Activated CD4-positive, alpha-beta memory T cell treated with anti-CD3 and anti-CD28 coated beads, Interleukin-2, amount 10 ng/mL, durations not matched to agents 7 days and 5 days (primary cell): Measurements from ENCODE around the gene NKX3-2. TPM values are rescaled to one million over a fixed set of nuclear protein-coding genes. Genes with fewer than 3 reads are reported as not detected.
A peak's percentile ranks its signal among the peaks of the same experiment; 100 is the strongest.

Experiments
- CTCF ChIA-PET: fragments of 350-600 bp; sonication (Branson Sonifier 250); formaldehyde crosslinking; loops from one replicate; lab custom pipeline; 2021; ENCODE audit warnings: antibody characterized with exemption, inconsistent platforms; lab: Charles Lee
- POLR2A ChIA-PET: fragments of 350-600 bp; sonication (Branson Sonifier 250); formaldehyde crosslinking; loops from one replicate; lab custom pipeline; 2021; ENCODE audit warnings: antibody characterized with exemption; lab: Charles Lee
- DNase-seq: peaks from one replicate; pipeline ENCODE4 v3.0.0-alpha.2; 2020
- H3K27ac Mint-ChIP-seq: one replicate; pipeline ENCODE4 v1.8.0; 2021; ENCODE audit warnings: mild to moderate bottlenecking, mixed read lengths
- H3K27me3 Mint-ChIP-seq: one replicate; pipeline ENCODE4 v1.8.0; 2021; ENCODE audit warnings: mixed read lengths
- H3K36me3 Mint-ChIP-seq: one replicate; pipeline ENCODE4 v1.8.0; 2021; ENCODE audit warnings: low read depth, mixed read lengths
- H3K4me1 Mint-ChIP-seq: one replicate; pipeline ENCODE4 v1.8.0; 2021; ENCODE audit warnings: mixed read lengths
- H3K4me3 Mint-ChIP-seq: one replicate; pipeline ENCODE4 v1.8.0; 2021; ENCODE audit warnings: mild to moderate bottlenecking, mixed read lengths
- H3K9me3 Mint-ChIP-seq: one replicate; pipeline ENCODE4 v1.8.0; 2021; ENCODE audit warnings: mixed read lengths
- total RNA-seq, 2 experiments: library from RNA; stranded (reverse); gene quantifications; one replicate each; pipeline ENCODE4 v1.2.3, GENCODE V29; 2021

Gene NKX3-2
- total RNA-seq, 2 experiments from 2014 or later = not detected

DNA sequence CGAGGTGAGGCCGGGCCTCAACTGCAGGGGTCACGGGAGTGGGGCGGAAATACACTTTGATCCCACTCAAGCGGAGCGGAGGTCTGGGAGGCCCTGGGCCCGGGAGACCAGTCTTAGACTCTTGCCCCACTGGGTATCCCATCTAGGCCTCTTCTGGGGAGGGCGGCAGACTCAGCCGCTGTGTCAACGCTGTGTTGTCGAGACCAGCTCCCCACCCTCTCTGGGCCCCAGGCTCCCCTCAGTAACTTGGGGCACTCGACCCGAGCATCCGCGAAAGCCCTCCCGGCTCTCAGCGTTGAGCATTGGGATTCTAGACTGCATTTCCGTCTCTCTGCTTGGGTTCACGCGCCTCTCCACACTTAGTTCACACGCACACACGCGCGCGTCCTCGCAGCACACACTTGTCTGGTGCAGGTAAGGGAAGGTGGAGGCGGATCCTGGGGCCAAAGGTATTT lies 1.7 kb downstream of the NKX3-2 start:
- no peak overlapping the region for H3K4me3 Mint-ChIP-seq

DNA sequence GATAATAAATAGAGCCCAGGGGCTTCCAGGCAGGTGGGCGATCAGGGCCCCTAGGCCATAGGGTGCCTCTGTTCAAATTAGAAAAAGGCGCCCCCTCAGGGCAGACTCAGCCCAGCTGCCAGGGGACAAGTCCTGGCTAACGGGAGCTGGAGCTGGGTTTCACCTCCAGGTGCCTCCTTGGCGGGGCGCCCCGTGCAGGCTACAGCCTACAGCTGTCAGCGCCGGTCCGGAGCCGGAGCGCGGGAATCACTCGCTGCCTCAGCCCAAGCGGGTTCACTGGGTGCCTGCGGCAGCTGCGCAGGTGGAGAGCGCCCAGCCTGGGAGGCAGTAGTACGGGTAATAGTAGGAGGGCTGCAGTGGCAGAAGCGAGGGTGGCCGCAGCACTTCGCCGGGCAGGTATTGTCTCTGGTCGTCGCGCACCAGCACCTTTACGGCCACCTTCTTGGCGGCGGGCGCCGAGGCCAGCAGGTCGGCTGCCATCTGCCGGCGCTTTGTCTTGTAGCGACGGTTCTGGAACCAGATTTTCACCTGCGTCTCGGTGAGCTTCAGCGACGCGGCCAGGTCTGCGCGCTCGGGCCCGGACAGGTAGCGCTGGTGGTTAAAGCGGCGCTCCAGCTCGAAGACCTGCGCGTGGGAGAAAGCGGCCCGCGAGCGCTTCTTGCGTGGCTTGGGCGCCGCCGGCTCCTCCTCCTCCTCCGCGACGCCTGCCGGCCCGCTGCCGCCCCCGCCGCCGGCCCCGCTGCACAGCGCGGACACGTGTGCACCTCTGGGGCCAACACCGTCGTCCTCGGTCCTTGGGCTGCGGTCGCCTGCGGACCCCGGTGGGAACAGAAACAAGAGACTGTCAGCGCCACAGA lies 2.4 kb downstream of the NKX3-2 start:
- no peak overlapping the region for H3K4me3 Mint-ChIP-seq
- peaks cover 31% of the 10 kb centered on the region for H3K36me3 Mint-ChIP-seq
- H3K4me1 Mint-ChIP-seq = peaks cover 44% of the 10 kb centered on the region
- peaks cover 82% of the 10 kb centered on the region for H3K27me3 Mint-ChIP-seq
- POLR2A ChIA-PET = no interaction called here
- H3K9me3 Mint-ChIP-seq = peaks cover under 1% of the 10 kb centered on the region
- CTCF ChIA-PET = interaction anchor here (1.3 to 1.4 kb wide), 2 partner anchors 10 to 59 kb away, joined by 3 read pairs; no protein-coding TSS in a partner anchor
- H3K27ac Mint-ChIP-seq = no peak overlapping the region
- DNase-seq = no peak

More for the DNA sequence above, 1.7 kb downstream of the NKX3-2 start:
- peaks cover 43% of the 10 kb centered on the region for H3K4me1 Mint-ChIP-seq
- DNase-seq = no peak
- H3K27ac Mint-ChIP-seq = peak overlapping the region; percentile 31
- peaks cover 79% of the 10 kb centered on the region for H3K27me3 Mint-ChIP-seq
- peaks cover 30% of the 10 kb centered on the region for H3K36me3 Mint-ChIP-seq
- ChIA-PET CTCF (interaction anchor here (1.3 to 1.5 kb wide), 3 partner anchors 11 to 59 kb away, joined by 3 to 4 read pairs (median 3); no protein-coding TSS in a partner anchor), POLR2A (no interaction called here)
- no peaks in the 10 kb centered on the region for H3K9me3 Mint-ChIP-seq

DNA sequence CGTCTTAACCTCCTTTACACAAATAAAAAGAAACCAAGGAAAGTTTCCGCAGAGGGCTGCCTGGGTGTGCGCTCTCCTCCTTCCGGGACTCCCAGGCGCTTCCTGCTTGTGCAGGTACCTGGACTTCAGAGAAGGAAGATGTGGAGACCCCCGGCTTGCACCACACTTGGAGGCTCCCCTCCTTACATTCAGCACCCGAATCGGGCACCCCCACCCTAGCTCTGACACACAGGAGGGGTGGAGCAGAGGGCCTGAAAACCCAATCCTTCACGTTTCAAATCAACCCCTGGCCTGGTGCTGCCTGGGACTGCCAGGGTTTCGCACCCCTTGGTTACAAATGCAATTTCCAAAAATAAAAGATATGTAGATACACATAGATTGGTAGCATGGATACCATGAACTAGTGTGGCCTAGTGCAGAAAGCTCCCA lies 3.1 kb downstream of the NKX3-2 start:
- H3K4me3 Mint-ChIP-seq = no peak overlapping the region
- POLR2A ChIA-PET = no interaction called here
- H3K27me3 Mint-ChIP-seq = peaks cover 82% of the 10 kb centered on the region
- DNase-seq = no peak
- no peak overlapping the region for H3K27ac Mint-ChIP-seq
- H3K36me3 Mint-ChIP-seq = peaks cover 31% of the 10 kb centered on the region
- H3K4me1 Mint-ChIP-seq = peaks cover 39% of the 10 kb centered on the region
- H3K9me3 Mint-ChIP-seq = peaks cover 2% of the 10 kb centered on the region
- CTCF ChIA-PET = interaction anchor here (1.4 kb wide), 1 partner anchor 58 kb away, joined by 3 read pairs; no protein-coding TSS in a partner anchor

DNA sequence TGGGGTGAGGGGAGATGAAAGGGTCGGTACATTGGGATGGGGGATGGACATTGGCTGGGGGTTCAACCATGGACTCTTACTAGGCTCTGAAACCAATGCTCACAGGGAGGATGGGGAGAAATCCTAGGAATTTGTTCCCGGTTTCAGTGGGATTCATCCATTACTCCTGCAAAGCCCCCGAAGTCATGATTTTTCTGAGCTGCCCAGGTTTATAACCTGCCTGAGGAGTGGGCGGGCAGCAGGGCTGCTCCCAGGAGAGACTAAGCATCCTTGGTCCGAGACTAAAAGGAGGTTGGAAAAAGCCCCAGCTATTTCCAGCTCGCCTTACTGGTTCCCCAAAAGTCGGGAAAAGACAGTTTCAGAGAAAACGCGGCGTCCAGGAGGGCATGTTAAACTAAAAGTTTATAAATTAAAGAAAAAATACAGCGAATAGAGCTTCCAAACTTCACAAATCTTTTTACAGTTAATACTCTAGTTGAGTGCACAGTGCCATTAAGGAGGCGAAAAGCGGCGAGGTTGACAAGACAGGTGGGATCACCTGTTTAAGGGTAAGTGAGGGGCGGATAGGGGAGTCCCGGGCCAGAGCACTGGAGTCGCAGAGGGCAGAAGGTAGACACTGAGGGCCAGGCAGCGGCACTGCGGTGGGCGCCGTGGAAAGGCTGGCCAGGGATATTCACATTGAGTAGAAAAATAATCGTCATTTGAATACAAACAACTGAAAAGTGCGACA lies 3.7 kb downstream of the NKX3-2 start:
- peaks cover 36% of the 10 kb centered on the region for H3K4me1 Mint-ChIP-seq
- H3K9me3 Mint-ChIP-seq = peaks cover 2% of the 10 kb centered on the region
- ChIA-PET POLR2A (no interaction called here), CTCF (interaction anchor here (0.8 to 1.0 kb wide), 2 partner anchors 7 to 15 kb away, joined by 4 to 5 read pairs; no protein-coding TSS in a partner anchor)
- H3K36me3 Mint-ChIP-seq = peaks cover 29% of the 10 kb centered on the region
- H3K27me3 Mint-ChIP-seq = peaks cover 85% of the 10 kb centered on the region
- H3K4me3 Mint-ChIP-seq = no peak overlapping the region
- DNase-seq = no peak
- H3K27ac Mint-ChIP-seq = no peak overlapping the region

DNA sequence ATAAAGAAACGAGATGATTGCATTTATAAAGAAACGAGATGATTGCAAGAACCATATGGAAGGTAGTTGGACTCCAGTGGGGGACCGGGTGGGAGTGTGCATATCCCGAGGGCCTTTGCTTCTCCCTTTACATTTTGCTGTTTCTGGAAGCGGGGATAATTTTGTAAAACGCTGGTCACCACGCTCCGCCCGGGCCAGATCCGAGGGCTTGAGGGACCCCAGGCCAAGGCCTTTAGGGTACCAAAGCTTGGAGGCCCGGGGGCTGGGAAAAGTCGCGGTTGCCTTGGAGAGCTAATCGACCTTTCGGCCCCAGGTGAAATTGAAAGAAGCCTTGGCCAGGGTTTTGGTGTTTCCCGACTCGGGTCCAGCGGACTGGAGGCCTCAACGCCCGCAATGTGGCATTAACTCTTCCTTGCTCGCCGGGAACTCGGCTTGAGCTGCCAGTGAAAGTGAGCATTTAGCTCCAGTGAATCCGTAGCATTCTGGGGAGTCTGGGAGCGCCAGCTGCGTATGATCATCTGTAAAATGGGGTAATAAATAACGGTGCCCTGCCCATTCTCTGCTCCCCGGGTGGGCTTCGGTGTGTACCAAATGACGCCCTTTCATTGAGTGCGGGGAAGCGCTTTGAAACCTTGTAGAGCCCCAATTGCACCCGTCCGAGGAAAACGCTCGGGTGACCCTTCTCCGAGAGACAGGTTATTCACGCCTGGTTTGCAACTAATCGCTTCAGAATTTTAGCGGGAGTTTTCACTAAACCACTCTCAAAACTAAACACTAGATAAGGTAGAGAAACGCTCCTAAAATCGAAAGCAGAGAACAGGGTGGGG lies 4.5 kb downstream of the NKX3-2 start:
- CTCF ChIA-PET = interaction anchor here (0.8 to 1.0 kb wide), 2 partner anchors 8 to 14 kb away, joined by 4 to 5 read pairs; no protein-coding TSS in a partner anchor
- Mint-ChIP-seq H3K9me3 (peaks cover 2% of the 10 kb centered on the region), H3K36me3 (peaks cover 25% of the 10 kb centered on the region), H3K4me3 (peak overlapping the region; percentile 7), H3K27me3 (peaks cover 84% of the 10 kb centered on the region), H3K27ac (no peak overlapping the region), H3K4me1 (peaks cover 29% of the 10 kb centered on the region)
- POLR2A ChIA-PET = no interaction called here
- no peak for DNase-seq

DNA sequence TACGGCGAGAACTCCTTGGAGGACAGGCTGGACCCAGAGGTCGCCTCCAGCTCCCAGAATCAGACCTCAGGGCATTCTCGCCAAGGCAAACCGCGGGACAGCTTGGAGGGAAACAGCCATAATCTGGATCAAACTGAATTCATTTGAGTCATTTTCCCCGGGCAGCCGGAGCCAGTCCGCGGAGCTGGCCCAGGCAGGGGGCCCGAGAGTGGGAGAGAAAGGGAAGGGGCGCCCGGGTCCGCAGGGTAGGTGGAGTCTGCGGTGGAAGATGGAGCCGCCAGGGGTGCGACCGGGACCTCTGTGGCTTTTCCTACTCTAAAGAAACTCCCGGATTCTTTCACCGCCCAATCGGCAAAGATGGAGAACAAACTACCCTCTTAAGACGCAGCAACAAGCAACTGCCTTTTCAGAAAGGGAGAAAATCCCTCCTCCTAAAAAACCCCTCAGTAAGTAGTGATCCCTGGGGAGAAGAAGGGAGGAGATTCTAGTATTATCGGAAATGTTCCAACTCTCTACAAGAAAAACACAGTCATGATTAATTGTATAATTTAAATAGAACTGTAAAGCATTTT lies 5.2 kb downstream of the NKX3-2 start:
- H3K27ac Mint-ChIP-seq = no peak overlapping the region
- ChIA-PET POLR2A (no interaction called here), CTCF (no interaction called here)
- peaks cover 2% of the 10 kb centered on the region for H3K9me3 Mint-ChIP-seq
- peaks cover 25% of the 10 kb centered on the region for H3K36me3 Mint-ChIP-seq
- peaks cover 29% of the 10 kb centered on the region for H3K4me1 Mint-ChIP-seq
- H3K27me3 Mint-ChIP-seq = peaks cover 91% of the 10 kb centered on the region
- H3K4me3 Mint-ChIP-seq = no peak overlapping the region
- no peak for DNase-seq

DNA sequence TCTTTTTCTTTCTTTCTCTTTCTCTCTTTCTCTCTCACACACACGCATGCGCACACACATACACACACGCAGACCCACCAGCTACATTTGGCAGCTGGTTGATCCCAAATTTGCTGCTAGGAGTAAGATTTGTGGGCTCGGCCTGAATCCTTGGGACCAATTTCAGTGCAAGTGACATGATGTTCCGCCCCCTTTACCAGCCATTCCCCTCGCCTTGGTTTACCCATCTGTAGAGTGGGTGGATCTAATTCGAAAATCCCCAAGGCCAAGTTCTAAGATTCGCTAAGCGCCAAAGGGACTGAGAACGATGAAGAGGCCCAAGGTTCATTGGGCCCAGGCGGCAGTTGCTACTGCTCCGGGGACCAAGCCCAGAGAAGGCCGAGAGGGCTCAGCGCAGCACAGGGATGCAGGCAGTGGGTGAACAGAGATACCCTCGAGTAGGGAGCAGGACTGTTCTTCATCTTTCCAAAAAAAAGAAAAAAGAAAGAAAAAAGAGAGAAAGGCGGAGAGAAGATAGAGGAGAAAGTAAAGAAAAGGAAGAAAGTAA lies 5.8 kb downstream of the NKX3-2 start:
- H3K4me1 Mint-ChIP-seq = peaks cover 28% of the 10 kb centered on the region
- peaks cover 2% of the 10 kb centered on the region for H3K9me3 Mint-ChIP-seq
- no peak overlapping the region for H3K27ac Mint-ChIP-seq
- CTCF ChIA-PET = no interaction called here
- H3K27me3 Mint-ChIP-seq = peaks cover 95% of the 10 kb centered on the region
- H3K36me3 Mint-ChIP-seq = peaks cover 27% of the 10 kb centered on the region
- H3K4me3 Mint-ChIP-seq = peak overlapping the region; percentile 21
- POLR2A ChIA-PET = interaction anchor here (1.1 kb wide), 1 partner anchor 20 kb away, joined by 4 read pairs; no protein-coding TSS in a partner anchor
- no peak for DNase-seq

DNA sequence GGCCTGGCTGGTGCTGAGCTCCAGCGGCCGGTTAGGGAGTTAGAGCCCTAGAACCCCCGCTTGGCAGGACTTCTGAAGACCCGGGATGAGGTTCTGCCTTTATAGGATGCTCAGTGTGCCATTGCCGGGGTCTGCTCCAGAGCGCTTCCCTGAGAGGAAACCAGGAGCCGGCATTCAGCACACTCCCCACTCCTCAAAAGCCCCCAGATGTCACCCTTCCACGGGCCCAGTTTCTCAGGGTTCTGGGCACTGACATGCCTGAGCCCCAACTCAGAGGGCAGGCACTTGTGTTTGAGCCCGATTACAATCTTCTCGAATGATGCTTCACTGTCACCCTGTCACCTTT lies 6.5 kb downstream of the NKX3-2 start:
- peaks cover 93% of the 10 kb centered on the region for H3K27me3 Mint-ChIP-seq
- peaks cover 27% of the 10 kb centered on the region for H3K36me3 Mint-ChIP-seq
- peaks cover 23% of the 10 kb centered on the region for H3K4me1 Mint-ChIP-seq
- peaks cover 2% of the 10 kb centered on the region for H3K9me3 Mint-ChIP-seq
- POLR2A ChIA-PET = interaction anchor here (1.1 kb wide), 1 partner anchor 21 kb away, joined by 4 read pairs; no protein-coding TSS in a partner anchor
- DNase-seq = no peak
- no peak overlapping the region for H3K4me3 Mint-ChIP-seq
- no peak overlapping the region for H3K27ac Mint-ChIP-seq
- CTCF ChIA-PET = no interaction called here

DNA sequence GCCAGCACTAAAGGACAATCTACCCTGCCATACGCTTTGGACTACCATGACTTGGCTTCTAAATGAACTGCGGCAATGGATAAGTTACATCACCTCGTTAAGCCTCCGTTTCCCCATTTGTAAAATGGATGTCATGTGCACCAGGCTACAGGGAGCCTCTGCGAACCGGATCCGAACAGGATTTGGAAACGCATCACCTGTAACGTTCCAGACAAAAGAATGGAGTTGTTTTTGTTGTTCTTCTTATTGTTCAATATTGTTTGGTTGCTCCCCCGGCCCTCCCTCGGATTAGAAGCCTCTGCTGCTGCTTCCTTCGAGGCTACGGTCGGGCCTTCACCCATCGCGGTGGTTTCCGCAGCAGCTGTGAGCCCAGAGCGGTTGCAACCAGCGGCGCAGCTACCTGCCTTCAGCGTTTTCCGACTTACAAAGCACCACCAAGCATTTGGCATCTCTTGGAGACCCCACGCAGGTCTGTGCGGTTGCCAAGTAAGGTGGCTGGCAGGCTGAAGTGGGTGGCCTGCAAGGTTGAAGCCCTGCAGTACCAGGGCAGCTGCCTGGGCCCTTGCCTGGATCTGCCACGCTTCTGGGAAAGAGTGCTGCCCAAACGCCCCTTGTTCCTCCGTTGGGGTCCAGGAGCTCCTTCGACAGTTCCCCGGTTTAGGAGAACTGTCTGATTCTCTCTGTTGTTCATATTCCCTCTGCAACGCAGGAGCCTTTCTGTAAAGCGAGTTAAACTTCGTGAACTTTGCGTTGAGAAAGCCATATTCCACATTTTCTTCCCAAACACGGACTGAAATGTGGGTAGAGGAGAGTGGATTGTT lies 7.1 kb downstream of the NKX3-2 start:
- H3K9me3 Mint-ChIP-seq = peaks cover 2% of the 10 kb centered on the region
- DNase-seq = no peak
- peaks cover 27% of the 10 kb centered on the region for H3K36me3 Mint-ChIP-seq
- no peak overlapping the region for H3K27ac Mint-ChIP-seq
- no peak overlapping the region for H3K4me3 Mint-ChIP-seq
- H3K27me3 Mint-ChIP-seq = peaks cover 93% of the 10 kb centered on the region
- H3K4me1 Mint-ChIP-seq = peaks cover 21% of the 10 kb centered on the region
- ChIA-PET CTCF (no interaction called here), POLR2A (interaction anchor here (0.7 to 1.5 kb wide), 3 partner anchors 11 to 21 kb away, joined by 3 to 4 read pairs (median 4); no protein-coding TSS in a partner anchor)

DNA sequence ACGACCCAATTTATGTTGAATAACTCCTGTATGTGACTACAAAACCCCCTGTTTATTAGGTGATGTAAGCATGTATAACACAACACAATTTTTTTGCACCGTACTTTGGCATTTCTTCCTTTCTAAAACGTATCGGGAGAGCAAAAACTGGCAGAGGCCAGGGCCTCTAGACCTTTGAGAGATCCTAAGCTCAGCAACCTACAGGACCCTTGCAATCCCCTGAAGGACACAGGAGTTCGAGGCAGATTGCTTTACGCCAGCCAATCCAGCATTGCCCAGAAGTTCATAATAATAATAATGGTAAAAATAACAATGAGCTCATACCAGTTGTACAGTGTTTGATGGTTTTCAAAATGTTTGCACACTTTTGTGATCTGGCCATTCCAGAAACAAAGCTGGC lies 7.7 kb downstream of the NKX3-2 start:
- Mint-ChIP-seq H3K36me3 (peaks cover 25% of the 10 kb centered on the region), H3K9me3 (peaks cover 2% of the 10 kb centered on the region), H3K4me3 (peak overlapping the region; percentile 11), H3K4me1 (peaks cover 17% of the 10 kb centered on the region), H3K27me3 (peaks cover 93% of the 10 kb centered on the region), H3K27ac (no peak overlapping the region)
- CTCF ChIA-PET = no interaction called here
- DNase-seq = no peak
- POLR2A ChIA-PET = interaction anchor here (0.7 to 1.5 kb wide), 2 partner anchors 10 to 16 kb away, joined by 3 to 4 read pairs; no protein-coding TSS in a partner anchor

DNA sequence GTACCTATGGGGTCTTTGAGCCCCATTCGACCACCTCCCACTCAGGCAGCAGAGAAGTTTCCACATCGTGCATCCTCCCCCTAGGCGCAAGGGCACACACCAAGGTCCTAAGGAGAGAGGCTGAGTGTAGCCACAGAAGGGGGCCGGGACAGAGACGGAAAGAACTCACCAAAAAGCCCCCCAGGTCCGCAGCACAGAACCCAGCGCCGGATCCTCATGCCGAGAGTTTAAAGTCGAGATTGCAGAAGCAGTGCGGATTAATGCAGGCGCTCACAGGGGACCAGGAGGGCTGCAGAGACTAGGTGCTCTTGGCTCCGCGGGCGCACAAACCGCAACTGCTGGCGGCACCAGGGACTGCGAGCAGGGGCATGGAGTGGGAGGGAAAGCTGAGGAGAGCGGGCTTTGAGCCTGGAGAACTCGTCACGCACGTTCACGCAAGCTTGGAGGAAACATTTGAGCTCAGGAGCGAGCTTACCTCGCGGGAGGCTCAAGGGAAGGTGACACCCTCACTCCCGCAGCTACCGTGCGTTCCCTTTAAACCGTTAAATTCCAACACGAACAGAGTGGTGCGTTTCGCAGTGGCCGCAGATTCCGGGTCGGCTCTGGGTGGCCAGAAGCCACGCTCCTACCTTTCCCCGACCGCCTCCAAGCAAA lies 8.5 kb downstream of the NKX3-2 start:
- ChIA-PET CTCF (no interaction called here), POLR2A (interaction anchor here (1.5 kb wide), 1 partner anchor 9 kb away, joined by 4 read pairs; no protein-coding TSS in a partner anchor)
- Mint-ChIP-seq H3K9me3 (peaks cover 2% of the 10 kb centered on the region), H3K27me3 (peaks cover 94% of the 10 kb centered on the region), H3K4me1 (peaks cover 18% of the 10 kb centered on the region), H3K36me3 (peaks cover 25% of the 10 kb centered on the region), H3K27ac (no peak overlapping the region), H3K4me3 (no peak overlapping the region)
- DNase-seq = no peak
